ENCODE results near the gene CFAP119.

GRCh38 chr16:30725418-30725792 is 36.5 kb downstream of the CFAP119 start:
- no peak for TF ChIP-seq CTCF (IDR thresholded peaks at IDR 0.05; ENCODE audit: extremely low read depth in 1 of 2, insufficient read depth in 1 of 2, low read depth in 1 of 2, low read length in 2 of 2)
- no peak for TF ChIP-seq POLR2AphosphoS5 (IDR thresholded peaks at IDR 0.05; ENCODE audit: insufficient read depth, low read depth, low read length)
- no peak for TF ChIP-seq POLR2A (IDR thresholded peaks at IDR 0.05; ENCODE audit: low read depth, low read length)
- TF ChIP-seq MYC (IDR thresholded peaks at IDR 0.05; ENCODE audit: low read depth, low read length), result no peak
- TF ChIP-seq EZH2 (IDR thresholded peaks at IDR 0.05; ENCODE audit: borderline replicate concordance, low read depth, low read length, severe bottlenecking), result no peak
- TF ChIP-seq FOS (IDR thresholded peaks at IDR 0.05; ENCODE audit: borderline replicate concordance, insufficient read depth, low read length), result no peak
- TF ChIP-seq MAX (IDR thresholded peaks at IDR 0.05; ENCODE audit: insufficient read depth, insufficient read length), result no peak
- no peak for TF ChIP-seq GATA2 (IDR thresholded peaks at IDR 0.05; ENCODE audit: insufficient read depth, insufficient read length, low read depth, low read length)
- TF ChIP-seq JUN (IDR thresholded peaks at IDR 0.05; ENCODE audit: borderline replicate concordance, insufficient read depth, insufficient read length, low read depth), result no peak

Measured in endothelial cell of umbilical vein (primary cell).